HG03025 (cell line): ENCODE measurements around the gene SOHLH1.

Source experiments
- ATAC-seq: cut with Tn5 transposase; IDR thresholded peaks from one replicate; pipeline ENCODE4 v1.9.1; 2021; ENCODE audit warnings: mild to moderate bottlenecking, moderate library complexity; ENCODE audit not compliant: unreplicated experiment, low FRiP score

SOHLH1 gene

GRCh38 chr9:135663857-135664256 lies 35.4 kb downstream of the SOHLH1 start:
- ATAC-seq, result no peak

DNA sequence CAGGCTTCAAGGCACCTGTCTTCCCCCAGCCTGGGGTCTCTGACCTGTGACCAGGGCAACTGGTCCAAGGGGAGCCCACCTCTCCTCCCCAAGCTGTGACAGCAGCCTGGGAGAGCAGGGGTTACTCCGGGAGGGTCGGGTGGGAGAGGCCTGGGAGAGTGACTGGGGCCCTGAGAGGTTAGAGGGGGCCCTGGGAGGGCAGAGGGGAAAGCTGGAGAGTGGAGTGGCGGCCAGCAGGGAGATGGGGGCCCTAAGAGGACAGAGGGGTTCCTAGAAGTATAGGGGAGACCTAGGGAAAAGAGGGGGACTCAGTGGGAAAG lies 35.9 kb downstream of the SOHLH1 start:
- no peak for ATAC-seq

DNA sequence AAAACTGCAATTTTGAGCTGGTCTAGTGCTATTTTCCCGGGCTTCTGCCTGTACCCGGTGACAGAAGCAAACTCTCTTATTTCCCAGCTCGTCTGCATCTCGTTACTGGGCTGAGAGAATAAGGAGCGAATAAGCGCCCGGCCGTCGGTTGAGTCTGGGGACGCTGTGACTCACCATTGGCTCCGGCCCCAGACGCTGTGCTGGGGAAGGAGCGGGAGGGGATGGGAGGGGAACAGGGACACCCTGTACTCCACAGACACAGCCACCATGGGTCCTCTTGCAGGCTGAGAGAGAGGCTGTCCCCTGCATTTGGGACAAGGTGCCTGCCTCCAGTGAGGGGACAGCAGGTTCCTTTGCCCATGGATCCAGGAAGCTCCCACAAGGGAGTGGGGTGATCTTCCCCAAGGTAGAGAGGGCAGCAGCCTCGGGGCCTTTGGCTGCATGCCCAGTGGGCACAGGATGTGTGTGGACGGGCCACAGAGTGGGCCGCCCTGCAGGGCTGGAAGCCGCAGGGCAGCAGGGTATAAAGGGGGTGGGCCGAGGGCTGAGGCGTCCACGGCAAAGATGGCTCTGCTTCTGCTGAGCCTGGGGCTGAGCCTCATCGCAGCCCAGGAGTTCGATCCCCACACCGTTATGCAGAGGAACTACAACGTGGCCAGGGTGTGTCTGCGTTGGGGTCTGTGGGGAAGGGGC lies 36.4 kb downstream of the SOHLH1 start, which contains the start of gene LCN9:
LCN9 (plus strand) TSS at position 552 of the 693 bp plus-strand sequence; CDS start at position 565, 13 bp downstream.
- no peak for ATAC-seq

GRCh38 chr9:135661816-135662560 lies 37.3 kb downstream of the SOHLH1 start:
- no peak for ATAC-seq

DNA sequence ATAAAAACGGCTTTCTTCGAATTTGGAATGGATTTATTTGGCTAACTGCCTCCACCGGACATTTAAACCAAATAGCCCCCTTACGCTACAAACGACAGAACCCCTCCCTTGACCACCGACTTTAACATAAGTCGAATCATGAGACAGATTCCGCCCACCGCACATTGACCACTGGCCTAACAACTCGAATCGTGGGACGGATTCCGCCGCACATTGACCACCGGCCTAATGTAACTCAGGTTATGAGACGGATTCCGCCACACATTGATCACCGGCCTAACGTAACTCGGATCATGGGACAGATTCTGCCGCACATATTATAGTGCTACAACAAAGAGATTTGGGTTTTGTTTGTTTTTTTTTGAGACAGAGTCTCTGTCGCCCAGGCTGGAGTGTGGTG lies 38.9 kb downstream of the SOHLH1 start:
- no peak for ATAC-seq

DNA sequence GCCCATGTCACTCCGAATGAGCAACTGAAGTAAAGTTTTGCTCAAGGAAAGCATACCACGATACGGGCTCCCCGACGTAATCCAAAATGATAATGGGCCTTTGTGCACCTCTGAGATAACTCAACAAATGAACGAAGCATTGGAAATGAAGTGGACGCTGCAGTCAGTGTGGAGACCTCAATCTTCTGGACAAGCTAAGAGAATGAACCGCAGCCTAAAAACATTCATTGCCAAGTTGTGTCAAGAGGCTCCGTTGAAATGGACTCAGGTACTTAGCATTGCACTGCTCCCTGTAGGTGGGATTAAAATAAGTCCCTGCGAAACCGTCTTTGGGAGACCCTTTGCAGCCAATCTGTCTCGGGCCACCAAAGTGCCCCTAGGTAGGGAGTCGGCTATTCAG lies 40.0 kb downstream of the SOHLH1 start:
- no peak for ATAC-seq

DNA sequence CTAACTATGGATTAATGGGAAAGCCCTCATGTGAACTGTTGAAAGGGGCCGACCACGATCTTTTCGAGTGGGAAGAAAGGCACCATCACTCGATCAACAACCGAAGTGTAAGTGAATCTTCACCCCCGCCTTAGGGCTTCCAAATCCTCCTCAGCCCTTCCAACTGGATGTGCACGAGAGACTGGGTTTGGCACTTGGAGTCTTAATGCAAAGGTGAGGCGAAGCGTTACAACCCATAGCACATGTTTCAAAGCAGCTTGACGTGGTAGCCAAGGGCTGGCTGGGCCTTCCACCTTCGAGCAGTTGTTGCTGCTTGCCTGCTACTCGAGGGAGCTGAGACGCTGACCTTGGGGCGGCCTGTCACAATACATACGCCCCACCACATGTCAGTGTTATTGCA lies 41.9 kb downstream of the SOHLH1 start:
- ATAC-seq, result no peak

GRCh38 chr9:135655317-135655716 lies 44.0 kb downstream of the SOHLH1 start:
- ATAC-seq, result no peak

GRCh38 chr9:135650408-135650807 lies 48.9 kb downstream of the SOHLH1 start:
- no peak for ATAC-seq

GRCh38 chr9:135649508-135649907 lies 49.8 kb downstream of the SOHLH1 start:
- no peak for ATAC-seq

DNA sequence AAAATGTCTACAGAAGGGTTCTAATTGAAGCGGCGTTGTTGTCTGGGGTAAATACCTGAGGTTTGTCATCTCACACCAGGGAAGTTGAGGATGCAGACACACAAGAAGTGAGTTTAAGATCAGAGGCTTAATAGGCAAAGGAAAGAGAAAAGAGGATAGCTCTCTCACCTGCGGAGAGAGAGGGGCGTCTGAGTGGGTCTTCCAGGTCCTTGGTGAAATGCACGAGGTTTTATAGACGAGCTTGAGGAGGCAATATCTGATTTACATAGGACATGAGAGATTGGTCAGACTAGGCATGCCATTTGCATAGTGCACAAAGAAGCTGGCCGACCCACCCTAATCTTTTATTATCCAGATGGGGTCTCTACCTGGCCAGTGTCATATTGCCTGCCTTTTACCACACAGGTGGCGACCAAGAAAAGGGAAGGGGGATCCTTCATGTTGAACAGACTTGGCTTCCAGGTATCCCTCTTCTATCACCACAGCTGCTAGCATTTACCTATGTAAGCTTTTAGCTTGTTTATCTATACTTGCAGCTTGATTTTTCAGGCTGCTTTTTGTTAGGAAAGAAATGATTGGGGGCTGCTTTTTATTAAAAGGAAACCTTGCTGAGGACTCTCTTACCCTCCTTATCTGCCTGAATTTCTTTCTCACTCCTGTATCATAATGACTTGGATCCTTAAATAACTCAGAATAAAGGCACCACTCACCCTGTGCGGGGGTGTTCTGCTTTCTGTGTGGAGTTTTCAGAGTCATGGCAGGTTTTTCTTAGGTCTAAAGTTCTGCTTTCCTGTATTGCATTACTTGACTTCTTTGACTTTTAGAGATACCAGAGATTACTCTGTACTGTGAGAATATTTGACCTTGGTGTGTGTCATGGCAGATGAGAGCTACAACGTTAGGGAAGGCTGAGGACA lies 50.5 kb downstream of the SOHLH1 start:
- ATAC-seq, result no peak

DNA sequence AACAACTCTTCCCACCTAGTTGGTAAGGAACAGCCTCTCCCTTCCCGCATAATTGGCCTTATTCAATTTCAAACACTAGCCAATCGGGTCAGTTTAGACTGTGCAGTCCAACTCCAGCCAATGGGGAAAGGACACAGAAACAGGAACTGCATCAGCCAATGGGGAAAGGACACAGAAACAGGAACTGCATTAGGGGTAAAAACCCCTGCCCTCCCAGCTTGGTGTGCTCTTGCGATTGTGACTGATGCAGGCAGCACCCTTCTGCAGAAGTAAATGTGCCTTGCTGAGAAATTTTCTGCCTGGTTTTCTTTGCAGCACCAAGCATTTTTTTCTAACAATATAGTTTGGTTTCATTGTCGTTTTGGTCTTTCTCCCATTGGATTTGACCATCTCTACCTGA lies 51.4 kb downstream of the SOHLH1 start:
- no peak for ATAC-seq

- ATAC-seq, result no peak
These were observed 54.6 kb downstream of the SOHLH1 start for GRCh38 chr9:135644631-135645218.
